ENCODE measurements around the gene FER. TPM values are rescaled to one million over a fixed set of nuclear protein-coding genes. Genes with fewer than 3 reads are reported as not detected.

Gene FER
- total and polyA plus RNA-seq, 10 of the 15 experiments (the other 5 are each of a cell fraction or from before 2014, with no cell fraction given) = 4.4 to 19.1 (median 9.6) TPM

DNA sequence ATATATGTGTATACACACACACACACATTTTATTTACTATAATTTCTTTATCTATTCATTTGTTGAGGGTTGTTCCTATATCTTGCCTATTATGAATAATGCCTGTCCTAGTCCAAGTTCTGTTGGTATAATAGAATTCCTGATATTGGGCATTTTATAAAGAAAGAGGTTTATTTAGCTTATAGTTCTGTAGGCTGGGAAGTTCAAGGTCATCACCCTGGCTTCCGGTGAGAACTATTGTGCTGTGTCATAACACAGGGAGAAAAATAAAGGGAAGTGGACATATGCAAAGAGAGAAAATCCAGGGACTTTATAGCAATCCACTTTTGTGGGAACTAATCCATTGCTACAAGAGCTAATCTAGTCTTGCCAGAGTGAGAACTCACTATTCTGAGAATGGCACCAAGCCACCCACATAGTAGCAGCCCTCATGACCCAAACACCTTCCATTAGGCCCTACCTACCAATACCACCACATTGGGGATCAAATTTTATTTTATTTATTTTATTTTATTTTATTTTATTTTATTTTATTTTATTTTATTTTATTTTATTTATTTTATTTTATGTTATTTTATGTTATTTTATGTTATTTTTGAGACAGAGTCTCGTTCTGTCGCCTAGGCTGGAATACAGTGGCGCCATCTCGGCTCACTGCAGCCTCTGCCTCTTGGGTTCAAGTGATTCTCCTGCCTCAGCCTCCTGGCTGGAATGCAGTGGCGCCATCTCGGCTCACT, 74.7 kb downstream of the FER start (continued):
- no peak for TF ChIP-seq IRF4 (IDR thresholded peaks at IDR 0.05; ENCODE audit: low read depth, low read length)
- no peak for TF ChIP-seq CBX5 (IDR thresholded peaks at IDR 0.05; ENCODE audit: low read depth)
- no peak for TF ChIP-seq ZBED1 (IDR thresholded peaks at IDR 0.05; ENCODE audit: borderline replicate concordance)
- no peak for TF ChIP-seq SREBF2 (IDR thresholded peaks at IDR 0.05; ENCODE audit: low read length)
- TF ChIP-seq ZNF274 (IDR thresholded peaks at IDR 0.05; ENCODE audit: insufficient read depth, insufficient read length) = no peak
- TF ChIP-seq SRF (IDR thresholded peaks at IDR 0.05; ENCODE audit: low read depth in 2 of 2, low read length in 2 of 2) = no peak
- TF ChIP-seq ZZZ3 (IDR thresholded peaks at IDR 0.05; ENCODE audit: control insufficient read depth, insufficient read length, low read depth) = no peak

DNA sequence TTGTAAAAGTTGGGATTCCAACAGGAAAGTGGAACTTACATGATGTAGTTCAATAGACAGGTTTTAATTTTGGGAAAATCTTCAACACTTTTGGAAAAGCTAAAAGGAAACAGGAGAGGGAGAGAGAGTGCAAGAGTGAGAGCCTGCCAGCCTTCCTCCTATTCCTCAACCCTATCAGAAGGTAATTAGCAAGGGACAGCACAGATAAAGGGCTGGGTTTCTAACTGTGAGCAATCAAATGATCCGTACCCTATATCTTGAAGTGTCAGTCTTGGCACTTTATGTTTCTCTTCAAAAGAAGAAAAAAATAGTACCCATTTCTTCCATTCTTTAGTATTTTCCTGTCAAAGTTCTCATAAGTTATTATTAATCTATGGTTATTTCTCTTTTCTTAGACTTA, 79.4 kb downstream of the FER start:
- Histone ChIP-seq H3K4me3 (no peak overlapping the region), H3K36me3 (ENCODE audit: control insufficient read depth in 2 of 2, insufficient read depth in 2 of 2, low read length in 1 of 2) (no peaks in the 10 kb centered on the region), H3K79me2 (ENCODE audit: control insufficient read depth, insufficient read depth, low read length) (no peaks in the 10 kb centered on the region), H2AFZ (ENCODE audit: control insufficient read depth, low read depth, low read length) (no peak overlapping the region), H3K9ac (ENCODE audit: control insufficient read depth, insufficient read depth, low read length) (no peak overlapping the region), H3K27ac (ENCODE audit: control insufficient read depth, insufficient read depth) (no peak overlapping the region), H3K27me3 (replicated peaks in 1 of 2; ENCODE audit: control insufficient read depth in 2 of 2, insufficient read depth in 2 of 2, low read length in 1 of 2) (no peaks in the 10 kb centered on the region), H3K9me3 (replicated peaks; ENCODE audit: control insufficient read depth, insufficient read depth, low read length) (peaks cover 3% of the 10 kb centered on the region; the same call in 2 of the 3 replicates), H3K4me1 (ENCODE audit: control insufficient read depth, insufficient read depth, low read length) (no peaks in the 10 kb centered on the region), H3K4me2 (ENCODE audit: control insufficient read depth, insufficient read depth) (no peak overlapping the region), H4K20me1 (ENCODE audit: control insufficient read depth, insufficient read depth) (no peaks in the 10 kb centered on the region)
- intact Hi-C loops (cut with micrococcal nuclease; ENCODE audit: unreplicated experiment) (no loop called here), in situ Hi-C loops (cut with MboI) (no loop called here)
- ChIA-PET POLR2A (interaction anchor here (1.1 kb wide), 1 partner anchor 14 kb away, joined by 3 read pairs; no protein-coding TSS in a partner anchor), CTCF (no interaction called here), RAD21 (ENCODE audit: unreplicated experiment) (interaction anchor here (1.1 kb wide), 1 partner anchor 10 kb away, joined by 3 read pairs; no protein-coding TSS in a partner anchor), SMC1A (ENCODE audit: uncharacterized antibody, unreplicated experiment) (interaction anchor here (0.6 to 3.6 kb wide), 5 partner anchors 7 to 92 kb away, joined by 3 to 24 read pairs (median 4); no protein-coding TSS in a partner anchor)
- FAIRE-seq = peak; percentile 61
- no TSS peak for BruUV-seq (replicated peaks)
- TF ChIP-seq TAF1 (IDR thresholded peaks at IDR 0.05; ENCODE audit: borderline replicate concordance, low read depth, low read length) (no peak), CHD2 (IDR thresholded peaks at IDR 0.05; ENCODE audit: borderline replicate concordance, low read depth, low read length) (no peak), CREM (IDR thresholded peaks at IDR 0.05; ENCODE audit: low read depth) (no peak), NFIC (IDR thresholded peaks at IDR 0.05; ENCODE audit: low read depth, low read length) (no peak)
- TF ChIP-seq, protein P1, sequence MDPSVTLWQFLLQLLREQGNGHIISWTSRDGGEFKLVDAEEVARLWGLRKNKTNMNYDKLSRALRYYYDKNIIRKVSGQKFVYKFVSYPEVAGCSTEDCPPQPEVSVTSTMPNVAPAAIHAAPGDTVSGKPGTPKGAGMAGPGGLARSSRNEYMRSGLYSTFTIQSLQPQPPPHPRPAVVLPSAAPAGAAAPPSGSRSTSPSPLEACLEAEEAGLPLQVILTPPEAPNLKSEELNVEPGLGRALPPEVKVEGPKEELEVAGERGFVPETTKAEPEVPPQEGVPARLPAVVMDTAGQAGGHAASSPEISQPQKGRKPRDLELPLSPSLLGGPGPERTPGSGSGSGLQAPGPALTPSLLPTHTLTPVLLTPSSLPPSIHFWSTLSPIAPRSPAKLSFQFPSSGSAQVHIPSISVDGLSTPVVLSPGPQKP (IDR thresholded peaks at IDR 0.05; ENCODE audit: low read depth, low read length) = no peak
- TF ChIP-seq, protein P2, sequence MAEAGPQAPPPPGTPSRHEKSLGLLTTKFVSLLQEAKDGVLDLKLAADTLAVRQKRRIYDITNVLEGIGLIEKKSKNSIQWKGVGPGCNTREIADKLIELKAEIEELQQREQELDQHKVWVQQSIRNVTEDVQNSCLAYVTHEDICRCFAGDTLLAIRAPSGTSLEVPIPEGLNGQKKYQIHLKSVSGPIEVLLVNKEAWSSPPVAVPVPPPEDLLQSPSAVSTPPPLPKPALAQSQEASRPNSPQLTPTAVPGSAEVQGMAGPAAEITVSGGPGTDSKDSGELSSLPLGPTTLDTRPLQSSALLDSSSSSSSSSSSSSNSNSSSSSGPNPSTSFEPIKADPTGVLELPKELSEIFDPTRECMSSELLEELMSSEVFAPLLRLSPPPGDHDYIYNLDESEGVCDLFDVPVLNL (IDR thresholded peaks at IDR 0.05; ENCODE audit: low read depth, low read length) = no peak
- TF ChIP-seq, protein P3, sequence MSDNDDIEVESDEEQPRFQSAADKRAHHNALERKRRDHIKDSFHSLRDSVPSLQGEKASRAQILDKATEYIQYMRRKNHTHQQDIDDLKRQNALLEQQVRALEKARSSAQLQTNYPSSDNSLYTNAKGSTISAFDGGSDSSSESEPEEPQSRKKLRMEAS (IDR thresholded peaks at IDR 0.05; ENCODE audit: low read depth, low read length) = no peak
- TF ChIP-seq, protein P4, sequence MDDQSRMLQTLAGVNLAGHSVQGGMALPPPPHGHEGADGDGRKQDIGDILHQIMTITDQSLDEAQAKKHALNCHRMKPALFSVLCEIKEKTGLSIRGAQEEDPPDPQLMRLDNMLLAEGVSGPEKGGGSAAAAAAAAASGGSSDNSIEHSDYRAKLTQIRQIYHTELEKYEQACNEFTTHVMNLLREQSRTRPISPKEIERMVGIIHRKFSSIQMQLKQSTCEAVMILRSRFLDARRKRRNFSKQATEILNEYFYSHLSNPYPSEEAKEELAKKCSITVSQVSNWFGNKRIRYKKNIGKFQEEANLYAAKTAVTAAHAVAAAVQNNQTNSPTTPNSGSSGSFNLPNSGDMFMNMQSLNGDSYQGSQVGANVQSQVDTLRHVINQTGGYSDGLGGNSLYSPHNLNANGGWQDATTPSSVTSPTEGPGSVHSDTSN (IDR thresholded peaks at IDR 0.05; ENCODE audit: insufficient replicate concordance, low read depth, low read length) = no peak
- no peak for DNase-seq (ENCODE audit: low read depth, low spot score)
- no peak for ATAC-seq
- 100% methylated on average over 1 of the region's 1 CpG for WGBS (ENCODE audit: insufficient coverage, insufficient replicate concordance, low lambda C conversion rate, missing lambda C conversion rate)
